ENCODE data around the gene SYT3.

DNA sequence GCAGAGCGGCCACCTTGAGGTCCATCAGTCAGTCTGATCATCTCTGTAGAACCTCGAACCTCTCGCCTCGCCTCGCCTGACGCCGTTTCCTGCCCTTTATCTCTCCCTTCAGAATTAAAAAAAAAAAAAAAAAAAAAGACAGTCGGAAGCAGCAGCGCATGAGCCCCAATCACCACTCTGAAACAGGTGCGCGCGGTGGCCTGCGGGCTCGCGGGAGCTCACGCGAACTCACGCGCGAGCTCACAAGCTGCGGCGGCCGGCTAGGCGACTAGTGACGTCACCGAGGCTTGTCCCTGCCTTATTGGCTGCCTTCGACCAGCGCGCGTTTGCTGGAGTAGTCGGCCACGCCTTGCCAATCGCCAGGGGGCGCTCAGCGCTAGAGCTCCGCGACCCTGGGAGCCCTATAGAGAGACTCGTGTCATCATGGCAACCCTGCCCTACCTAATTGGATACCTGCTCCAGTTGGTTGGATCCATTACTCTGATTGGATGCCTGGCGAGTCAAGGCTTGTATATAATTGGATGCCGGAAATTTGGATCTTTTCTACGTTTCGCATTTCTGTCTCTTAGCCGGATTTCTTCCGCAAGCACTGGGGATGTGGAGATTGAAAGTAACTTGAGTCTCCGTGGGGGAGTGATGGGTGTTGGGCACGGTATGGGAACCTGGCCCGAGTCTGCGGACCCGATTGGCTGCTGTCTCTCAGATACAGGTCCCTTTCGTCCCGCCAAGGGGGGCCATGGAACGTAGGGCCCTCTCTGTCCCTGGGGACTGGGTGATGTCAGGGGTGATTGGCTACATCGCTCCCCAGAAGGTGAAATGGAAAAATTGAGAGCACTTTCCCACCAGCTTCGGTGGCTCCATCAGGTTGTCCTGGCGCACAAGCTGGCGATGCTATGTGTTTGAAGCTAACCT lies 31.6 kb downstream of the SYT3 start:
- TF ChIP-seq, protein P1, sequence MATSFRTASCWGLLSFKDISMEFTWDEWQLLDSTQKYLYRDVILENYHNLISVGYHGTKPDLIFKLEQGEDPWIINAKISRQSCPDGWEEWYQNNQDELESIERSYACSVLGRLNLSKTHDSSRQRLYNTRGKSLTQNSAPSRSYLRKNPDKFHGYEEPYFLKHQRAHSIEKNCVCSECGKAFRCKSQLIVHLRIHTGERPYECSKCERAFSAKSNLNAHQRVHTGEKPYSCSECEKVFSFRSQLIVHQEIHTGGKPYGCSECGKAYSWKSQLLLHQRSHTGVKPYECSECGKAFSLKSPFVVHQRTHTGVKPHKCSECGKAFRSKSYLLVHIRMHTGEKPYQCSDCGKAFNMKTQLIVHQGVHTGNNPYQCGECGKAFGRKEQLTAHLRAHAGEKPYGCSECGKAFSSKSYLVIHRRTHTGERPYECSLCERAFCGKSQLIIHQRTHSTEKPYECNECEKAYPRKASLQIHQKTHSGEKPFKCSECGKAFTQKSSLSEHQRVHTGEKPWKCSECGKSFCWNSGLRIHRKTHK (tag by site-specific recombination; IDR thresholded peaks at IDR 0.05): no peak
- TF ChIP-seq, protein P2, sequence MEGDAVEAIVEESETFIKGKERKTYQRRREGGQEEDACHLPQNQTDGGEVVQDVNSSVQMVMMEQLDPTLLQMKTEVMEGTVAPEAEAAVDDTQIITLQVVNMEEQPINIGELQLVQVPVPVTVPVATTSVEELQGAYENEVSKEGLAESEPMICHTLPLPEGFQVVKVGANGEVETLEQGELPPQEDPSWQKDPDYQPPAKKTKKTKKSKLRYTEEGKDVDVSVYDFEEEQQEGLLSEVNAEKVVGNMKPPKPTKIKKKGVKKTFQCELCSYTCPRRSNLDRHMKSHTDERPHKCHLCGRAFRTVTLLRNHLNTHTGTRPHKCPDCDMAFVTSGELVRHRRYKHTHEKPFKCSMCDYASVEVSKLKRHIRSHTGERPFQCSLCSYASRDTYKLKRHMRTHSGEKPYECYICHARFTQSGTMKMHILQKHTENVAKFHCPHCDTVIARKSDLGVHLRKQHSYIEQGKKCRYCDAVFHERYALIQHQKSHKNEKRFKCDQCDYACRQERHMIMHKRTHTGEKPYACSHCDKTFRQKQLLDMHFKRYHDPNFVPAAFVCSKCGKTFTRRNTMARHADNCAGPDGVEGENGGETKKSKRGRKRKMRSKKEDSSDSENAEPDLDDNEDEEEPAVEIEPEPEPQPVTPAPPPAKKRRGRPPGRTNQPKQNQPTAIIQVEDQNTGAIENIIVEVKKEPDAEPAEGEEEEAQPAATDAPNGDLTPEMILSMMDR (tag by site-specific recombination; IDR thresholded peaks at IDR 0.05): peak; percentile 83
- TF ChIP-seq ZNF670 (tag by site-specific recombination; IDR thresholded peaks at IDR 0.05; ENCODE audit: low read depth): no peak
- peak; percentile 87 for TF ChIP-seq SCRT2 (tag by site-specific recombination; IDR thresholded peaks at IDR 0.05)
- TF ChIP-seq, protein P3, sequence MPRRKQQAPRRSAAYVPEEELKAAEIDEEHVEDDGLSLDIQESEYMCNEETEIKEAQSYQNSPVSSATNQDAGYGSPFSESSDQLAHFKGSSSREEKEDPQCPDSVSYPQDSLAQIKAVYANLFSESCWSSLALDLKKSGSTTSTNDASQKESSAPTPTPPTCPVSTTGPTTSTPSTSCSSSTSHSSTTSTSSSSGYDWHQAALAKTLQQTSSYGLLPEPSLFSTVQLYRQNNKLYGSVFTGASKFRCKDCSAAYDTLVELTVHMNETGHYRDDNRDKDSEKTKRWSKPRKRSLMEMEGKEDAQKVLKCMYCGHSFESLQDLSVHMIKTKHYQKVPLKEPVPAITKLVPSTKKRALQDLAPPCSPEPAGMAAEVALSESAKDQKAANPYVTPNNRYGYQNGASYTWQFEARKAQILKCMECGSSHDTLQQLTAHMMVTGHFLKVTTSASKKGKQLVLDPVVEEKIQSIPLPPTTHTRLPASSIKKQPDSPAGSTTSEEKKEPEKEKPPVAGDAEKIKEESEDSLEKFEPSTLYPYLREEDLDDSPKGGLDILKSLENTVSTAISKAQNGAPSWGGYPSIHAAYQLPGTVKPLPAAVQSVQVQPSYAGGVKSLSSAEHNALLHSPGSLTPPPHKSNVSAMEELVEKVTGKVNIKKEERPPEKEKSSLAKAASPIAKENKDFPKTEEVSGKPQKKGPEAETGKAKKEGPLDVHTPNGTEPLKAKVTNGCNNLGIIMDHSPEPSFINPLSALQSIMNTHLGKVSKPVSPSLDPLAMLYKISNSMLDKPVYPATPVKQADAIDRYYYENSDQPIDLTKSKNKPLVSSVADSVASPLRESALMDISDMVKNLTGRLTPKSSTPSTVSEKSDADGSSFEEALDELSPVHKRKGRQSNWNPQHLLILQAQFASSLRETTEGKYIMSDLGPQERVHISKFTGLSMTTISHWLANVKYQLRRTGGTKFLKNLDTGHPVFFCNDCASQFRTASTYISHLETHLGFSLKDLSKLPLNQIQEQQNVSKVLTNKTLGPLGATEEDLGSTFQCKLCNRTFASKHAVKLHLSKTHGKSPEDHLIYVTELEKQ (tag by site-specific recombination; IDR thresholded peaks at IDR 0.05; ENCODE audit: borderline replicate concordance): no peak
- no peak for TF ChIP-seq ZNF169 (tag by site-specific recombination; IDR thresholded peaks at IDR 0.05)
- no peak for TF ChIP-seq ZNF248 (tag by site-specific recombination; IDR thresholded peaks at IDR 0.05)
- TF ChIP-seq HOXD13 (CRISPR knock-in tag; IDR thresholded peaks at IDR 0.05; ENCODE audit: borderline replicate concordance): no peak
- TF ChIP-seq ZNF112 (tag by site-specific recombination; IDR thresholded peaks at IDR 0.05): no peak
- TF ChIP-seq HOXC10 (CRISPR knock-in tag; IDR thresholded peaks at IDR 0.05): no peak
- TF ChIP-seq ZNF544 (tag by site-specific recombination; IDR thresholded peaks at IDR 0.05): no peak
- TF ChIP-seq OVOL3 (tag by site-specific recombination; IDR thresholded peaks at IDR 0.05): no peak
- TF ChIP-seq ZNF121 (tag by site-specific recombination; IDR thresholded peaks at IDR 0.05): no peak

Measured in HEK293 (cell line).